Measurements from ENCODE around the gene RAB41. TPM values are rescaled to one million over a fixed set of nuclear protein-coding genes. Genes with fewer than 3 reads are reported as not detected.

The RAB41 gene
- polyA plus RNA-seq, 1 donor (not counting 4 experiments of a cell fraction or from before 2014, with no cell fraction given): not detected

GRCh38 chrX:70244881-70245280 lies 37.1 kb upstream of the RAB41 start:
- H2AFZ ChIP-seq (ENCODE audit: control insufficient read depth, low read length): no peak overlapping the region
- no peak overlapping the region for H3K4me3 ChIP-seq (ENCODE audit: control insufficient read depth in 2 of 3, extremely low read depth in 1 of 3, insufficient read depth in 2 of 3, low read depth in 1 of 3, low read length in 3 of 3)
- no peaks in the 10 kb centered on the region for H3K9me1 ChIP-seq (ENCODE audit: control insufficient read depth, extremely low read depth, insufficient read depth, low read length)
- TF ChIP-seq CTCF (optimal IDR thresholded peaks at IDR 0.05 in 1 of 3, IDR thresholded peaks at IDR 0.05 in 1 of 3, conservative IDR thresholded peaks at IDR 0.05 in 1 of 3; ENCODE audit: extremely low read depth in 1 of 3, insufficient read depth in 2 of 3, low read length in 3 of 3): no peak
- no peak for TF ChIP-seq EZH2 (IDR thresholded peaks at IDR 0.05; ENCODE audit: low read length)
- H3K36me3 ChIP-seq (ENCODE audit: control insufficient read depth in 2 of 2, extremely low read depth in 1 of 2, insufficient read depth in 2 of 2, low read length in 2 of 2): no peaks in the 10 kb centered on the region
- no peaks in the 10 kb centered on the region for H3K79me2 ChIP-seq (ENCODE audit: control insufficient read depth, insufficient read depth, low read length)
- DNase-seq (ENCODE audit: low read depth, low spot score) (no peak), FAIRE-seq (no peak)
- no peaks in the 10 kb centered on the region for H3K9me3 ChIP-seq (ENCODE audit: control insufficient read depth, low read depth, low read length)
- dilution Hi-C loops (cut with MboI; ENCODE audit: extremely low pct_ligation_motif_present, low sequenced_read_pairs): no loop called here
- H3K4me2 ChIP-seq (ENCODE audit: control insufficient read depth, extremely low read depth, insufficient read depth, low read depth, low read length): no peak overlapping the region
- H3K27me3 ChIP-seq (ENCODE audit: control insufficient read depth, extremely low read depth, insufficient read depth, low read length): no peaks in the 10 kb centered on the region
- no peak overlapping the region for H3K27ac ChIP-seq (ENCODE audit: control insufficient read depth, insufficient read depth, low read length)
- H4K20me1 ChIP-seq (ENCODE audit: control insufficient read depth, extremely low read depth, insufficient read depth, low read length): no peaks in the 10 kb centered on the region
- no peaks in the 10 kb centered on the region for H3K4me1 ChIP-seq (ENCODE audit: control insufficient read depth, extremely low read depth, insufficient read depth, low read length)
- H3K9ac ChIP-seq (ENCODE audit: control insufficient read depth, extremely low read depth, insufficient read depth, low read length): no peak overlapping the region

GRCh38 chrX:70247252-70247651 lies 34.7 kb upstream of the RAB41 start:
- no peak overlapping the region for H3K27ac ChIP-seq (ENCODE audit: control insufficient read depth, insufficient read depth, low read length)
- dilution Hi-C loops (cut with MboI; ENCODE audit: extremely low pct_ligation_motif_present, low sequenced_read_pairs): no loop called here
- no peak overlapping the region for H3K4me2 ChIP-seq (ENCODE audit: control insufficient read depth, extremely low read depth, insufficient read depth, low read depth, low read length)

More at GRCh38 chrX:70247252-70247651, 34.7 kb upstream of the RAB41 start:
- DNase-seq (ENCODE audit: low read depth, low spot score): no peak
- Histone ChIP-seq H3K9me3 (ENCODE audit: control insufficient read depth, low read depth, low read length) (no peaks in the 10 kb centered on the region), H3K4me3 (ENCODE audit: control insufficient read depth in 2 of 3, extremely low read depth in 1 of 3, insufficient read depth in 2 of 3, low read depth in 1 of 3, low read length in 3 of 3) (no peak overlapping the region), H3K79me2 (ENCODE audit: control insufficient read depth, insufficient read depth, low read length) (no peaks in the 10 kb centered on the region), H3K27me3 (ENCODE audit: control insufficient read depth, extremely low read depth, insufficient read depth, low read length) (no peaks in the 10 kb centered on the region), H3K9me1 (ENCODE audit: control insufficient read depth, extremely low read depth, insufficient read depth, low read length) (no peaks in the 10 kb centered on the region), H4K20me1 (ENCODE audit: control insufficient read depth, extremely low read depth, insufficient read depth, low read length) (no peaks in the 10 kb centered on the region), H3K36me3 (ENCODE audit: control insufficient read depth in 2 of 2, extremely low read depth in 1 of 2, insufficient read depth in 2 of 2, low read length in 2 of 2) (no peaks in the 10 kb centered on the region), H2AFZ (ENCODE audit: control insufficient read depth, low read length) (no peak overlapping the region), H3K9ac (ENCODE audit: control insufficient read depth, extremely low read depth, insufficient read depth, low read length) (no peak overlapping the region), H3K4me1 (ENCODE audit: control insufficient read depth, extremely low read depth, insufficient read depth, low read length) (no peaks in the 10 kb centered on the region)
- TF ChIP-seq CTCF (optimal IDR thresholded peaks at IDR 0.05 in 1 of 3, IDR thresholded peaks at IDR 0.05 in 1 of 3, conservative IDR thresholded peaks at IDR 0.05 in 1 of 3; ENCODE audit: extremely low read depth in 1 of 3, insufficient read depth in 2 of 3, low read length in 3 of 3): no peak
- TF ChIP-seq EZH2 (IDR thresholded peaks at IDR 0.05; ENCODE audit: low read length): no peak
- FAIRE-seq: no peak
